ENCODE data around the gene PSMB10.

- no peak for TF ChIP-seq ZNF146 (tag by site-specific recombination; IDR thresholded peaks at IDR 0.05)
- TF ChIP-seq, protein P1, sequence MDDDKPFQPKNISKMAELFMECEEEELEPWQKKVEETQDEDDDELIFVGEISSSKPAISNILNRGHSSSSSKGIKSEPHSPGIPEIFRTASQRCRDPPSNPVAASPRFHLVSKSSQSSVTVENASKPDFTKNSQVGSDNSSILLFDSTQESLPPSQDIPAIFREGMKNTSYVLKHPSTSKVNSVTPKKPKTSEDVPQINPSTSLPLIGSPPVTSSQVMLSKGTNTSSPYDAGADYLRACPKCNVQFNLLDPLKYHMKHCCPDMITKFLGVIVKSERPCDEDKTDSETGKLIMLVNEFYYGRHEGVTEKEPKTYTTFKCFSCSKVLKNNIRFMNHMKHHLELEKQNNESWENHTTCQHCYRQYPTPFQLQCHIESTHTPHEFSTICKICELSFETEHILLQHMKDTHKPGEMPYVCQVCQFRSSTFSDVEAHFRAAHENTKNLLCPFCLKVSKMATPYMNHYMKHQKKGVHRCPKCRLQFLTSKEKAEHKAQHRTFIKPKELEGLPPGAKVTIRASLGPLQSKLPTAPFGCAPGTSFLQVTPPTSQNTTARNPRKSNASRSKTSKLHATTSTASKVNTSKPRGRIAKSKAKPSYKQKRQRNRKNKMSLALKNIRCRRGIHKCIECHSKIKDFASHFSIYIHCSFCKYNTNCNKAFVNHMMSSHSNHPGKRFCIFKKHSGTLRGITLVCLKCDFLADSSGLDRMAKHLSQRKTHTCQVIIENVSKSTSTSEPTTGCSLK (tag by site-specific recombination; IDR thresholded peaks at IDR 0.05) = no peak
- TF ChIP-seq ZNF792 (tag by site-specific recombination; IDR thresholded peaks at IDR 0.05) = no peak
- no peak for TF ChIP-seq CTCF (tag by site-specific recombination; IDR thresholded peaks at IDR 0.05)
- TF ChIP-seq RBAK (tag by site-specific recombination; IDR thresholded peaks at IDR 0.05) = no peak
- no peak for TF ChIP-seq SP2 (tag by site-specific recombination; IDR thresholded peaks at IDR 0.05)
These were observed 28.0 kb upstream of the PSMB10 start for GRCh38 chr16:67964477-67965131.
